Measurements from ENCODE around the gene ATF4.

DNA sequence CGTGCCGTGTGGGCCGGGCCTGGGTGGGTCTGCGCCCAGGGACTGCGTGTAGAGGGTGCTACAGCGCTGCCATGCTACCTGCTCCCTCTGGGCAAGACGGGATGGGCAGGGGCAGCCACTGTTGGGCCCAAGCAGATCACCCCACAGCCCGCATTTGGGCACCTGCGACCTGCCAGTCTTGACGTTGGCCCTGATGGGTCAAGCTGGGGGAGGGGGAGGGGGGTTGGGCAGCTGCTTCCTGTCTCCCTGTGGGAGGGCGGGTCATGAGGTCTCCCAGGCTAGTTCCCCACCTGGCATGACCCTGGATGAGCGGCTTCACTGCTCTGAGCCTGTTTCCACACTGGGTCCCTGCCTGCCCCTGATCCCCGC is 15.0 kb downstream of the ATF4 start:
- TF ChIP-seq, protein P1, sequence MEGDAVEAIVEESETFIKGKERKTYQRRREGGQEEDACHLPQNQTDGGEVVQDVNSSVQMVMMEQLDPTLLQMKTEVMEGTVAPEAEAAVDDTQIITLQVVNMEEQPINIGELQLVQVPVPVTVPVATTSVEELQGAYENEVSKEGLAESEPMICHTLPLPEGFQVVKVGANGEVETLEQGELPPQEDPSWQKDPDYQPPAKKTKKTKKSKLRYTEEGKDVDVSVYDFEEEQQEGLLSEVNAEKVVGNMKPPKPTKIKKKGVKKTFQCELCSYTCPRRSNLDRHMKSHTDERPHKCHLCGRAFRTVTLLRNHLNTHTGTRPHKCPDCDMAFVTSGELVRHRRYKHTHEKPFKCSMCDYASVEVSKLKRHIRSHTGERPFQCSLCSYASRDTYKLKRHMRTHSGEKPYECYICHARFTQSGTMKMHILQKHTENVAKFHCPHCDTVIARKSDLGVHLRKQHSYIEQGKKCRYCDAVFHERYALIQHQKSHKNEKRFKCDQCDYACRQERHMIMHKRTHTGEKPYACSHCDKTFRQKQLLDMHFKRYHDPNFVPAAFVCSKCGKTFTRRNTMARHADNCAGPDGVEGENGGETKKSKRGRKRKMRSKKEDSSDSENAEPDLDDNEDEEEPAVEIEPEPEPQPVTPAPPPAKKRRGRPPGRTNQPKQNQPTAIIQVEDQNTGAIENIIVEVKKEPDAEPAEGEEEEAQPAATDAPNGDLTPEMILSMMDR (IDR thresholded peaks at IDR 0.05; ENCODE audit: insufficient read depth, low read length, poor library complexity, severe bottlenecking), result no peak
- no peak for TF ChIP-seq EZH2phosphoT487 (conservative IDR thresholded peaks at IDR 0.05; ENCODE audit: low read length)

Data from SU-DHL-6 (cell line).